Fibroblast of lung (primary cell): Measurements from ENCODE around the gene IWS1.

Source experiments
- CTCF ChIP-seq, 2 donors: IDR thresholded peaks in 1 of 2; conservative IDR thresholded peaks in 1 of 2; 1 replicate in 1 of 2; 2 replicates in 1 of 2; pipeline ENCODE4 v1.5.1; 2011 to 2012; ENCODE audit warnings: low read length in 2 of 2, control low read depth in 1 of 2, inconsistent platforms in 1 of 2, low read depth in 1 of 2, mild to moderate bottlenecking in 1 of 2
- EZH2 ChIP-seq: IDR thresholded peaks from 2 replicates; pipeline ENCODE4 v1.5.1; 2012; ENCODE audit warnings: low read length, control low read depth, mild to moderate bottlenecking; ENCODE audit errors: missing control alignments

GRCh38 chr2:127552336-127552735 is 26.0 kb upstream of the IWS1 start:
- TF ChIP-seq CTCF (conservative IDR thresholded peaks at IDR 0.05 in 1 of 2, IDR thresholded peaks at IDR 0.05 in 1 of 2; ENCODE audit: low read depth in 1 of 2, low read length in 2 of 2): no peak
- TF ChIP-seq EZH2: no peak
